NCI-H1694 treated with DMSO at 0.1 percent for 48 hours (cell line): ENCODE data around the gene MEIOC.

Experiments used
- DNase-seq: peaks from one replicate; lab custom pipeline; 2025; lab: John Stamatoyannopoulos, UW

Gene MEIOC

GRCh38 chr17:44708401-44709263, 52.4 kb downstream of the MEIOC start, which contains the start of gene DBF4B:
Gene DBF4B (plus strand): TSS chr17:44708665. CDS start chr17:44708821, 156 bp downstream.
- DNase-seq, result peak; percentile 90

- no peak for DNase-seq
These were observed 63.2 kb downstream of the MEIOC start for GRCh38 chr17:44719444-44719843.

- no peak for DNase-seq
These were observed 66.0 kb downstream of the MEIOC start for GRCh38 chr17:44722254-44722653.
